Activated naive CD8-positive, alpha-beta T cell (primary cell): ENCODE data around the gene FITM1.

Source experiments
- H3K27ac Mint-ChIP-seq: one replicate; pipeline ENCODE4 v1.8.0; 2021; ENCODE audit warnings: mixed read lengths
- H3K27me3 Mint-ChIP-seq: one replicate; pipeline ENCODE4 v1.8.0; 2021; ENCODE audit warnings: mixed read lengths
- H3K36me3 Mint-ChIP-seq: one replicate; pipeline ENCODE4 v1.8.0; 2021; ENCODE audit warnings: mixed read lengths
- H3K4me1 Mint-ChIP-seq: one replicate; pipeline ENCODE4 v1.8.0; 2021; ENCODE audit warnings: low read depth, mixed read lengths
- H3K4me3 Mint-ChIP-seq: one replicate; pipeline ENCODE4 v1.8.0; 2021; ENCODE audit warnings: mild to moderate bottlenecking, mixed read lengths
- H3K9me3 Mint-ChIP-seq: one replicate; pipeline ENCODE4 v1.8.0; 2021; ENCODE audit warnings: low read depth, mixed read lengths

Gene FITM1

DNA sequence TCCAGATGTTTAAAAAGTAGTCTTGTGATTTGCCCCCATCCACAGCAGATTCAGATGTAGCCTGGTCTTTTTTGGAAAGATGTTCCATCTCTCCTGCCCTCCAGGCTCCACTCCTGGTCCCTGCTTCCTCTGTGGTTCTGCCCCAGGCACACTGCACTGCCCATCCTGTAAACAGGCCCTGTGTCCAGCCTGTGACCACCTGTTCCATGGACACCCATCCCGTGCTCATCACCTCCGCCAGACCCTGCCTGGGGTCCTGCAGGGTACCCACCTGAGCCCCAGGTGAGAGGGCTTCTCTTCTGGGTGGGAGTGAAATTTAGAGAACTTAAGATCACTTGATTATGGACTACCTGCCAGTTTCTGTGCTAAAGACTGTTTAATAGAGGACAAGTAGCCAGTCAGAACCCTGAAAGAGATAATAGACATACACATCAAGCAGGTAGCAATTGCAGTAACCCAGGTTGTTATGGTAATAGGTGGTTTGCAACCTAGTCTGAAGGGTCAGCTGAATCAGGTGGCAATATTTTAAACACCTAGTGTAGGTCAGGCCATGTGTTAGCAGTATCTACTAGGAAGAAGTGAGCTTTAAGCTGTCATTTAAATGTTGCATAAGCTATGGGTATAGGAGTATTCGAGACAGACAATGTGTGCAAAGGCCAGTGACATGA, 19.0 kb downstream of the FITM1 start:
- Mint-ChIP-seq H3K27me3 (no peaks in the 10 kb centered on the region), H3K27ac (no peak overlapping the region), H3K36me3 (peaks cover 11% of the 10 kb centered on the region), H3K4me3 (peak overlapping the region; percentile 97), H3K4me1 (peaks cover 37% of the 10 kb centered on the region), H3K9me3 (no peaks in the 10 kb centered on the region)

GRCh38 chr14:24150061-24150460, 19.6 kb downstream of the FITM1 start:
- Mint-ChIP-seq H3K27me3 (no peaks in the 10 kb centered on the region), H3K36me3 (peaks cover 11% of the 10 kb centered on the region), H3K9me3 (no peaks in the 10 kb centered on the region), H3K4me3 (peak overlapping the region; percentile 13), H3K27ac (no peak overlapping the region), H3K4me1 (peaks cover 33% of the 10 kb centered on the region)

GRCh38 chr14:24150567-24150966, 20.1 kb downstream of the FITM1 start:
- H3K36me3 Mint-ChIP-seq: peaks cover 9% of the 10 kb centered on the region
- H3K27ac Mint-ChIP-seq: no peak overlapping the region
- H3K9me3 Mint-ChIP-seq: no peaks in the 10 kb centered on the region
- H3K27me3 Mint-ChIP-seq: no peaks in the 10 kb centered on the region
- H3K4me1 Mint-ChIP-seq: peaks cover 28% of the 10 kb centered on the region
- no peak overlapping the region for H3K4me3 Mint-ChIP-seq

DNA sequence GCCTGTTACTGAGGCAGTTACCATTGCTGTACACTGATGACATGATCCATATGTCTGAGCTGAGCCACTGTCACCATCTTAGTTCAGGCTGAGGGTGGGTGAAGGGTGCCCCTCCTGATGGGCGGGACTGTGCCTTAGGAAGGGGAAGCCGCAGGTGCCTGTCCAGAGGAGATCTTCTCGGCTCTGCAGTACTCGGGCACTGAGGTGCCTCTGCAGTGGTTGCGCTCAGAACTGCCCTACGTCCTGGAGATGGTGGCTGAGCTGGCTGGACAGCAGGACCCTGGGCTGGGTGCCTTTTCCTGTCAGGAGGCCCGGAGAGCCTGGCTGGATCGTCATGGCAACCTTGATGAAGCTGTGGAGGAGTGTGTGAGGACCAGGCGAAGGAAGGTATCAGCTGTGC, 20.5 kb downstream of the FITM1 start:
- H3K27ac Mint-ChIP-seq: peak overlapping the region; percentile 6

DNA sequence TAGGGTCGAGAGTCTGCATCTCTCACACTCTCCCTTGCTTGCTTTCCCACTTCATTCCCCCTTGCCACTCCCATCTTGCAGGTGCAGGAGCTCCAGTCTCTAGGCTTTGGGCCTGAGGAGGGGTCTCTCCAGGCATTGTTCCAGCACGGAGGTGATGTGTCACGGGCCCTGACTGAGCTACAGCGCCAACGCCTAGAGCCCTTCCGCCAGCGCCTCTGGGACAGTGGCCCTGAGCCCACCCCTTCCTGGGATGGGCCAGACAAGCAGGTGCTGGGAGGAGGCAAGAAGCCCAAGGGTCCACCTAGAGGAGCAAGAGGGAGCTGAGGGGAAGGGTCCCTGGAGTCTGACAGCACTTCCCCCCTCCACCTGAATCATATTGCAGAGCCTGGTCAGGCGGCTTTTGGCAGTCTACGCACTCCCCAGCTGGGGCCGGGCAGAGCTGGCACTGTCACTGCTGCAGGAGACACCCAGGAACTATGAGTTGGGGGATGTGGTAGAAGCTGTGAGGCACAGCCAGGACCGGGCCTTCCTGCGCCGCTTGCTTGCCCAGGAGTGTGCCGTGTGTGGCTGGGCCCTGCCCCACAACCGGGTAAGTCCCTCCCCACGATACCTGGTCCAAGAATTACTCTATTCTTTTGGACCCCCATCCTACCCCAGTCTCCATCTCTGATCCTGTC, 21.1 kb downstream of the FITM1 start:
- no peak overlapping the region for H3K4me3 Mint-ChIP-seq
- H3K9me3 Mint-ChIP-seq: no peaks in the 10 kb centered on the region
- no peaks in the 10 kb centered on the region for H3K27me3 Mint-ChIP-seq
- peak overlapping the region; percentile 34 for H3K27ac Mint-ChIP-seq
- peaks cover 24% of the 10 kb centered on the region for H3K4me1 Mint-ChIP-seq
- H3K36me3 Mint-ChIP-seq: peaks cover 7% of the 10 kb centered on the region

More for the DNA sequence above, 20.5 kb downstream of the FITM1 start:
- Mint-ChIP-seq H3K9me3 (no peaks in the 10 kb centered on the region), H3K36me3 (peaks cover 7% of the 10 kb centered on the region), H3K4me1 (peaks cover 24% of the 10 kb centered on the region), H3K27me3 (no peaks in the 10 kb centered on the region), H3K4me3 (no peak overlapping the region)

- peaks cover 7% of the 10 kb centered on the region for H3K36me3 Mint-ChIP-seq
These were observed 24.6 kb downstream of the FITM1 start for GRCh38 chr14:24155100-24155499.

DNA sequence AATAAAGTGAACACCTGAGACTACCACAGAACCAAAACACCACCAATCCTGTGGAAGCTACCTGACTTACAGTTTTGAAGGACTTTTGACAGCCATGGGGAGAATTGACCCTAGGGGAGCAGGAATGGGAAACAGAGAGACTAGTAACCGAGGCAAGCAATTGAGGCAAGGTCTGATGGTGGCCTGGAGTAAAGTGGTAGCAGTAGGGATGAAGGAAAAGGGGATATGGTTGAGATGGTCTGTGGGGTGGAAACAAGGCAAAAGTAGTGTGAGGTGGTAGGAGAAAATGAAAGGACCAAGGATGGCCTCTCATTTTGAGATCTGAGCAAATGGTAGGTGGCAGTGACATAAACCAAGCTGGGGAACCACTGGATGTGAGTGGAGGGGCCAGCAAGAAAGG, 26.4 kb downstream of the FITM1 start:
- Mint-ChIP-seq H3K9me3 (no peaks in the 10 kb centered on the region), H3K27ac (peak overlapping the region; percentile 82), H3K36me3 (peaks cover 10% of the 10 kb centered on the region), H3K27me3 (no peaks in the 10 kb centered on the region), H3K4me3 (no peak overlapping the region), H3K4me1 (peaks cover 18% of the 10 kb centered on the region)

More at GRCh38 chr14:24155100-24155499, 24.6 kb downstream of the FITM1 start:
- Mint-ChIP-seq H3K4me1 (peaks cover 9% of the 10 kb centered on the region), H3K27me3 (no peaks in the 10 kb centered on the region), H3K9me3 (no peaks in the 10 kb centered on the region), H3K27ac (no peak overlapping the region), H3K4me3 (no peak overlapping the region)

GRCh38 chr14:24157331-24157730, 26.9 kb downstream of the FITM1 start:
- H3K4me1 Mint-ChIP-seq: peaks cover 22% of the 10 kb centered on the region
- H3K27ac Mint-ChIP-seq: no peak overlapping the region
- no peaks in the 10 kb centered on the region for H3K27me3 Mint-ChIP-seq
- no peak overlapping the region for H3K4me3 Mint-ChIP-seq
- H3K9me3 Mint-ChIP-seq: no peaks in the 10 kb centered on the region
- peaks cover 14% of the 10 kb centered on the region for H3K36me3 Mint-ChIP-seq

GRCh38 chr14:24159777-24160498, 29.5 kb downstream of the FITM1 start:
- H3K27me3 Mint-ChIP-seq: no peaks in the 10 kb centered on the region
- no peak overlapping the region for H3K4me3 Mint-ChIP-seq
- peaks cover 19% of the 10 kb centered on the region for H3K36me3 Mint-ChIP-seq
- peaks cover 43% of the 10 kb centered on the region for H3K4me1 Mint-ChIP-seq
- no peaks in the 10 kb centered on the region for H3K9me3 Mint-ChIP-seq
- H3K27ac Mint-ChIP-seq: peak overlapping the region; percentile 100

DNA sequence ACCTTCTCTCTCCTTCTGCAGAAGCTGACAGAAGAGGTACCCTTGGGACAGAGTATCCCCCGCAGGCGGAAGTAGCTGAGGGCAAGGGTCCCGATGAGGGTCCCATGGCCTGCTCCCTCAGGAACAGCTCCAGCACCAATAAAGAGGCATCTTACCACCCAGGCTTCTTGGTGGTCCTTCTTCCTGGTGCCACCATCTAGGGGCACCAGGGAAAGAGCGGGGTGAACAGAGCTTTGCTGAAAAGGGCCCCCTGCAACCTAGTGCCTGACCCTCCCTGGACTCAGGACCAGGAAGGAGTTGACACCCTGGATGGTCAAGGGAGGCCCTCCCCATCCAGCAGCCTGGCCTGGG, 30.0 kb downstream of the FITM1 start:
- Mint-ChIP-seq H3K36me3 (peaks cover 19% of the 10 kb centered on the region), H3K4me3 (peak overlapping the region; percentile 99), H3K27me3 (no peaks in the 10 kb centered on the region)

DNA sequence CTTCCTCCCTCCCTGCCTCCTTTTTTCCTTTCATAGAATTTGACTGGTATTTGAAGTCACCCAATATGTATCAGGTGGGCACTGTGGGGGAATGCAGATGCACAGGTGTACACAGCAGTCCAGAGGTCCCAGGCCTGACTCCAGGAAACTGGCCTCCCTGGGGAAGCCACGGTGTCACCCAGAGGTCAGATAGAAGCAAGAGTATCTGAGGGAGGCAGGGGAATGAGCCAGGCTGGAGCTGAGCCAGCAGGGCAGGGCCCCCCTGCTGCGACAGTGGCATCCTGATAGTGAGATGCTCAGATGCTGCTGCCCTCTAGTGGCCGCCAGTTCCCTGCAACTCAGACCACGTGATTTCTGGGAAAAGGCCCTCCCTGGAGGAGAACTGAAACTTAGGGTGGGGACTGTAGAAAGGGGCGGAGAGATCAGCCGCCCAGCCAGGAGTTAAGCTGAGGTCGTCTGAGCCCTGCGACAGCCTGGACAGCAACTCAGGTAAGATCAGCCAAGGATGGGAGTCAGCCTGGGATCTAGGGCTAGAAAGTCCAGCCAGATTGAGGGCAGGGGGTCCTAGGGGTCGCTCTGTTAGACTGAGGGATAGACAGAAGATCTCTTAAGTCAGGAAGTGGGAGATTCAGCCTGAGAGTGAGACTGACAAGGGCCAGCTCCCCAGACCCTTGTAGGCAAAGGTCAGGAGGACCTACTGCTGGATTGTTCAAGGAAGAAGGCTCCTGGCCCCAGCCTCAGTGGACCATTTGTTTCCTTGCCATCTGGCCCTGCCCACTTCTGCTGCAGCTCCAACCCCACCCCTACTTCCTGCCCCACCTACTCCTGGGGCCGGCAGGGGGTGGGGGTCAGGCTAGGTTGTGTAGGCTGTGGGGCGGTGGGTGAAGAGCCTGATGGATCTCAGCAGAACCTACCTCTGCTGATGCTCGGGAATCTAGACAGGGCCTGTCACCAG, 30.7 kb downstream of the FITM1 start, which contains the start of gene IRF9:
Gene IRF9 (plus strand): TSS at position 416 of the 955 bp plus-strand sequence. CDS start 880 bp downstream, outside the sequence.
- peak within 1 kb of the TSS; percentile 99 for H3K4me3 Mint-ChIP-seq
- H3K9me3 Mint-ChIP-seq: no peaks in the 10 kb centered on the region
- peak within 1 kb of the TSS; percentile 100 for H3K27ac Mint-ChIP-seq
- peaks cover 15% of the 10 kb centered on the region for H3K36me3 Mint-ChIP-seq
- no peaks in the 10 kb centered on the region for H3K27me3 Mint-ChIP-seq
- peaks cover 51% of the 10 kb centered on the region for H3K4me1 Mint-ChIP-seq

More for the DNA sequence above, 30.0 kb downstream of the FITM1 start:
- Mint-ChIP-seq H3K9me3 (no peaks in the 10 kb centered on the region), H3K4me1 (peaks cover 48% of the 10 kb centered on the region), H3K27ac (peak overlapping the region; percentile 100)

DNA sequence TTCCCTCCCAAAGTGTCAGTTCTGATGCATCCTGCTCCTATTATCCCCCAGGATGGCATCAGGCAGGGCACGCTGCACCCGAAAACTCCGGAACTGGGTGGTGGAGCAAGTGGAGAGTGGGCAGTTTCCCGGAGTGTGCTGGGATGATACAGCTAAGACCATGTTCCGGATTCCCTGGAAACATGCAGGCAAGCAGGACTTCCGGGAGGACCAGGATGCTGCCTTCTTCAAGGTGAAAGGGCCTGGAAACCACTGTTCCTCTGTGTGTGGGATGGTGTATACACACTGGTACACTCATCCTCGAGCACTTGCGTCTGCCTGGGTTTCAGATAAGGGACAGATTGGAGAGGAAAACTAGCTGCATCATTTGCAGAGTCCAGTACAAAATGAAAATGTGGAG, 31.6 kb downstream of the FITM1 start:
- Mint-ChIP-seq H3K9me3 (no peaks in the 10 kb centered on the region), H3K4me3 (peak overlapping the region; percentile 99), H3K4me1 (peaks cover 50% of the 10 kb centered on the region), H3K27me3 (no peaks in the 10 kb centered on the region), H3K27ac (peak overlapping the region; percentile 100), H3K36me3 (peaks cover 13% of the 10 kb centered on the region)

DNA sequence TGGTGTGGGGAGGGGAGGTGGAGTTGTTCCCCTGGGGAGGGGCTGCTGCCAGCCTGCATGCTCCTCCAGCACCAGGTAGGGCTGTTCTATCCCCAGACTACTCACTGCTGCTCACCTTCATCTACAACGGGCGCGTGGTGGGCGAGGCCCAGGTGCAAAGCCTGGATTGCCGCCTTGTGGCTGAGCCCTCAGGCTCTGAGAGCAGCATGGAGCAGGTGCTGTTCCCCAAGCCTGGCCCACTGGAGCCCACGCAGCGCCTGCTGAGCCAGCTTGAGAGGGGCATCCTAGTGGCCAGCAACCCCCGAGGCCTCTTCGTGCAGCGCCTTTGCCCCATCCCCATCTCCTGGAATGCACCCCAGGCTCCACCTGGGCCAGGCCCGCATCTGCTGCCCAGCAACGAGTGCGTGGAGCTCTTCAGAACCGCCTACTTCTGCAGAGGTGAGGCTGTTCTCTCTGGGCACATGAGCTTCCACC, 34.1 kb downstream of the FITM1 start:
- Mint-ChIP-seq H3K4me3 (peak overlapping the region; percentile 65), H3K27ac (peak overlapping the region; percentile 100), H3K27me3 (no peaks in the 10 kb centered on the region), H3K36me3 (peaks cover 18% of the 10 kb centered on the region), H3K9me3 (no peaks in the 10 kb centered on the region), H3K4me1 (peaks cover 60% of the 10 kb centered on the region)

GRCh38 chr14:24165785-24166184, 35.3 kb downstream of the FITM1 start:
- peaks cover 56% of the 10 kb centered on the region for H3K4me1 Mint-ChIP-seq
- H3K36me3 Mint-ChIP-seq: peaks cover 18% of the 10 kb centered on the region
- no peak overlapping the region for H3K4me3 Mint-ChIP-seq

More at GRCh38 chr14:24165785-24166184, 35.3 kb downstream of the FITM1 start:
- H3K27me3 Mint-ChIP-seq: no peaks in the 10 kb centered on the region
- no peaks in the 10 kb centered on the region for H3K9me3 Mint-ChIP-seq
- H3K27ac Mint-ChIP-seq: peak overlapping the region; percentile 34
